Right lung (tissue), 5 donors: ENCODE results near the gene NANOS3. TPM values are rescaled to one million over a fixed set of nuclear protein-coding genes. Genes with fewer than 3 reads are reported as not detected.
A peak's percentile ranks its signal among the peaks of the same experiment; 100 is the strongest.

ENCODE experiments used
- DNase-seq, 2 donors: peaks; one replicate each; pipeline ENCODE4 v3.0.0-alpha.2; 2013
- polyA plus RNA-seq, 5 donors: library from polyadenylated mRNA; unstranded; fragments of 120-200 nt; gene quantifications; one replicate each; pipeline versions ENCODE4 v1.2.1 to v1.2.3, GENCODE V29; 2013; ENCODE audit warnings: inconsistent platforms in 1 of 5, low replicate concordance in 1 of 5; ENCODE audit not compliant: insufficient read length in 5 of 5, insufficient read depth in 1 of 5

The NANOS3 gene
- polyA plus RNA-seq, 5 donors: 1.2 to 4.0 (median 2.1) TPM

DNA sequence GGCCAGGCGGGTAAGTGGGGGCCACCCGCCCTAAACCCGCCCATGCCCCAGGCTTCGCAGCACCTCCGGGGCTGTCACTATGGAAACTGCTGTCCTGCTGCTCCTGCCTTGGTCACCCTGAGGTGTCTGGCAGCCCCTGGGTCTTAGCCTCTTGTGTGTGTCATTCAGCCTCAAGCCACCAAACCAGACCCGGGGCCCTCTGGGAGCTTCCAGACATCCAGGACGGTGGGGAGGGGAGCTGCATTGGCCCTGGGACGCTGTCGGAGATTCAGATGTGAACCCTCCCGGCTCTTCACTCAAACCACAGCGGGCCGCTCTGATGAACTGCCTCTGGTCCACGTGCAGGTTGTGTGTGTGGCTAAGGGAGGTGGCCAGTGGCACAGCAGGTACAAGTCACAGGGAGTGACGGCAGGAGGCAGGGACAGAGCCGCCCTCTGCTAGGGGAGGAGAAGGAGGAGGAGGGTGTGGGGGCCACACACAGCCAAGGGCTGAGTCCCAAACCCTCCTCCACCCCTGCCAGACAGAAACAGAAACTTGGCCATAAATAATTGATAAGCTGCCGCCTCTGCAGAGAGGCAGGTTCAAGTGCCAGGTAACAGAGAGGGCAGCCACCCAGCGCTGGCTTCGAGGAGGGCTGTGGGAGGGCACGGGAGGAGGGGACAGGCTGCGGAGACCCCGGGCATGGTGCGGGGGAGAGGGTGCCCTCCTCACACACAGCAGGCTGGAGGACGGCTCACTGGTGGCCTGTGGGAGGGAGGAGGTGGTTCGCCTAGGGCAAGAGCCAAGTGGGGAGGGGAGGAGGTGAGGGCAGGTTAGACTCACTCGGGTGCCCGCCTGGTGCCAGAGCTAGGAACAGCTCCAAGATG, 8.0 kb downstream of the NANOS3 start:
- DNase-seq: no peak

DNA sequence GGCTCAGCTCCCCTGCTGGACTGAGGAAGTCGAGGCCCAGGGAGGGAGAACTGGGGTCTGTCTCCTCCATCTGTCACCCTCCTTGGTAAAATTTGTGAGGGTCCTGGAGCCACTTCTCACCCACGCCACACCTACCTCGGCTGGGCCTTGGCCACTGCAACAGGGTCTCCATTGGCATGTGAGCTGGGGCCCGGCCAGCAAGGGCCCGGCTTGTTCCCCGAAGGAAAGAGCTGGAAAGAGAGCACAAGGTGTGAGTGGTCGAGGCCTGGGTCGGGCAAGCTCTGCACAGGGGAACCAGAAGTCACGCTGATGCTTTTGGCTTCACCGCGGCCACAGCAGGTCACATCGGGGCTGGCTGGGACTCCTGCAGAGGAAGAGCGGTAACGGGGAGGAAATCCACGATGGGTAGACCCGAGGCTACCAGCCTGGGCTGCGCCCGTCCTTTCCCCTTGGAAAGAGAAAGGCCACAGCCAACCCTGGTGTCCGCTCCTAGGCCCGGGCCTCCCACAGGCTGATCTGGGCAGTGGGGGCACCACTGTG, 9.0 kb downstream of the NANOS3 start:
- DNase-seq: no peak

DNA sequence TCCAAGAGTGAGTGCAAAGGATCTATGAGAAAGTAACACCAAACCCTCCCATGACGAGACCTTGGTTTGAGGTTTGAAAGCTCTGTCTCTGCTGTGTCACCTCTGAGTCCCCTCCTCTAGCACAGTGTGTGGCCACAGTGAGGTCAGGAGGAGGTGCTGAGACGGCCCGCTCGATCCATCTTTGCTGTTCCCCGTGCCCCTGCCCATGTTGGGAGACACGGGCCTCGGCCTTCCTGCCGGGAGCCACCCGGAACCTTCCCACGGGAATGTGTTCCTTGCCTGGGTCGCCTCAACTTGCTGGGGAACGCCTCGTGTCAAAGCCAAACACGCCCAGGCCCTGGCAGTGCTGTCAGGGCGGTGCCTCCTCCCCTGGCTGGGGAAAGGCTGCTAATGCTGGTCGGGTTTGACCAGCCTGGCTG, 10.1 kb downstream of the NANOS3 start:
- no peak for DNase-seq

DNA sequence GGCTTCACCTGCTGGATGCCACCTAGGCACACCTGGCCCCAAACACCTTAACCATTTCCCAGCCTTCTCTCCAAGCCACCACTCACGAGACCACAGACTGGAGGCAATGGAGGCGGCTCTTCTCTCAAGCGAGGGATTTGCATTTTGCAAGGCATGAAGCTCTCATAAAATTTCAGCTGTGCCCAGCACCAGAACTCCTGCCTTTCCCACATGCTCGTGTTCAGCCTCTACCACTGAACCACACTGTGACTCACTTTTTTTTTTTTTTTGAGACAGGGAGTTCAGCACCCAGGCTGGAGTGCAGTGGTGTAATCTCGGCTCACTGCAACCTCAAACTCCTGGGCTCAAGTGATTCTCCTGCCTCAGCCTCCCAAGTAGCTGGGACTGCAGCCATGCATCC, 10.6 kb downstream of the NANOS3 start:
- no peak for DNase-seq

DNA sequence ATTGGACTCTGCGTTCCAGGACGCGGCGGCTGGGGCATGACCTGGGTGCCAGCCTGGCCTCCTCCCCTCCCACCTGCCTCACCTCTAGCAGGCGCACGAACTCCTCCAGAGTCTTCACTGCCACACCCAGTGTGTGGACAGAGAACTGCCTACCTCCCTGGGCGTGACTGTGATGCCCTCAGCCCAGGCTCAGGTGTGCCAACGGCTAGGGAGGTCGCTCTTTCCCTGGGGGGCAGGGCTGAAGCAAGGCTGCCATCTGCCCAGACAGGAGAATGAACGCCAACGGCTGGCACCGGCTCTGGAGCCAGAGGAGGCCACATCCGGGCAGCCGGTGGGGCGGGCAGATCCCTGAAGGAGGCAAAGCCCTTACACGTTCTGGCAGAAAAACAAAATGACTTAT, 11.3 kb downstream of the NANOS3 start:
- DNase-seq: no peak

DNA sequence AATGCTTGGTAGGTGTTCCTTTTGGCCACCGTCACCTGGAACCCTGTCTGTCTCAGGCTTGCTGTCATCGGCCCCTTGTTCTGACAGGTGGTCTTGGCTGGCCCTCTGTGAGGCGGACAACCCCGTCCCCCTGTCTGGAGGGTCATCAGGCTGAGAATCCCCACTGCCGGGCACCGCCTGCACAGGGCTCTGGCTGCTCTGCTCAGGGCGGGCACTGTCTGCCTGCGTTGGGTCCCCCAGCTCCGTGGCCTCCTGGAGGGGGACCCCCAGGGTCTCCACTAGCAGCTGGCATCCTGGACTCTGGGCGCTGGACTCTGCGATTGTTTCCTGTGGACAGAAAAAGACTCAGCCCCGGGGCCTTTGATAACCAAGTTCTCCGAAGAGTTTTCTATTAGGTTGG, 13.2 kb downstream of the NANOS3 start:
- DNase-seq: no peak

DNA sequence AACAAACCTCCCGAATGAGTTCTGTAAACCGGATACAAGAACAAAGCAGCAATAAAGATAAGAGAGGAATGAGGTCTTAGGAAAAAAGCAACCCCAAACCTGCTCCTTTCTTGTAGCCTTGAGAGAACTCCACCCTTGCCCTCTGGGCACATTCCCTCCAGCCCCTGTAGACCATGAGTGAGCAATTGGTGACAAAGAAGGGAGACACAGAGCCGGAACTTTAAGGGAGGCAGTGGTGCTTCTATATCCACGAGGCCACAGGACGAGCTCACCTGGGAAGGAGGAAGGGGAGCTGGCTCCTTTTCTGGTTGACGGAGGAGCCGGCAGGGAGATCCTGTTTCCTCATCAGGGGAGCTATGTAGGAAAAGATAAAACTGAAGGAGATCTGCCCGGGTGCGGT, 15.9 kb downstream of the NANOS3 start:
- DNase-seq: no peak

DNA sequence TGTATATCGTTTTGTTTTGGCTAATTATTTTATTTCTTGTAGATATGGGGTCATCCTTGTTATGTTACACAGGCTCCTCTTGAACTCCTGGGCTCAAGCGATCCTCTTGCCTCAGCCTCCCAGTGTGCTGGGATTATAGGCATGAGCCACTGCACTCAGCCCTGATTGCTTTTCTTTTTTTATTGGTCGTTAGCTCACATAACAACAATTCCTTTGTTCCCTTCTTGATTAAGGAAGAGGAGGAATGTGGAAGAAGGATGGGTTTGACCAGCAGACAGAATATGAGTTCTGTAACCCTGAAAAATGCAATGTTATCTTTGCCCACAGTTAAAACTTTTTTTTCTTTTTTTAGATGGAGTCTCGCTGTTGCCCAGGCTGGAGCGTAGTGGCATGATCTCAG, 17.6 kb downstream of the NANOS3 start:
- no peak for DNase-seq

DNA sequence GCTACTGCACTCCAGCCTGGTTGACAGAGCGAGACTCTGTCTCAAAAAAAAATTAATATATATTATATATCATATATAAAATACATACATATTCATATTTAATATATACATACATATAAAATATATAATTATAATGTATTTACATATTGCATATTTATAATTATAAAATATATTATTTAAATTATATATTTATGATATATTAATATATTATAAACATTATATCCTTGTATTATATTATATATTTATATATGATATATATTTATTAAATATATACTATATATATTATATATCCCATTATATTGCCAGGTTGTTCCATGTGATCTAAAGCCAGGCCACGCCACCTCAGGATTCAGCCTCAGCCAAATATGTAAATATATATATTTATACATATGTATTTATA, 19.3 kb downstream of the NANOS3 start:
- DNase-seq: no peak

DNA sequence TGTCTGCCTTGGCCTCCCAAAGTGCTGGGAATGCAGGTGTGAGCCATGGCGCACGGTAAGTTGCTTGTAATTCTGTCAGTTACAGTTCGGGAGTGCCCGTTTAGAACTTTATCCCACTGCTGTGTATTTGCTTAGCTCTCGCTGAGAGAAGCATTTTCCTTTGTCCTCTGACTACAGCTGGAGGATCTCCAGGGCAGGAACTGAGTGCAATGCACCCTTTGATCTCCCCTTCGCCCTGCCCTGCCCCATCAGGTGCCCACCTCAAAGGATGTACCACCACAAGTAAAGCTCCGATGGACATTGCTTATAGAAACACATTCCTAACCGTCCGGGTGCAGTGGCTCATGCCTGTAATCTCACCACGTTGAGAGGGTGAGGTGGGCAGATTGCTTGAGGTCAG, 22.5 kb downstream of the NANOS3 start:
- DNase-seq: no peak

DNA sequence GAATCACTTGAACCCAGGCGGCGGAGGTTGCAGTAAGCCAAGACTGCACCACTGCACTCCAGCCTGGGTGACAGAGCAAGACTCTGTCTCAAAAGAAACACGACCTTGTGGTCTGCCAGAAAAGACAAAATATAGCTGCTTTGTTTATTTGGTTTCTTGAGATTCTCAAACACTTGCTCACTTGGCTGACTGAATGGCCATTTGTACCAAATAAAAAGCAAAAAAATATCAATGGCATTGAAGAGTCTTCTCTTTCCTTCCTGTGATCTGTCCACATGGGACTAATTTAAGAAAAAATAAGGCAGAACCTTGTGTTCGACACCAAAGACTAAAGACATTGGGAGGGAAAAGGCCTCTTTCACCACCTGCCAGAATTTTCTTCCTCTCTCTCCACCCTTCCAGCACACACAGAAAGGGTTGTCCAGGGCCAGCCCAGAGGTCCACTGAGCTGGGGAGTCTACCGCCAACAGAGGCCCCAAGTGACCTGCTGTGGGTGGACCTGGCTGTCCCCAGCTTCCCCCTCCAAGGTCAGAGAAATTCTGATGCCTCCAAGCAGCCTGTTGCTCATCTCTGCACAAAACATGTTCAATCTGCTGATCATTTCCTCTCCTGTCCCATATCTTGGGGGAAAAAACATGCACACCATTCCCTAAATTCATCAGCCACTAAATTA, 23.1 kb downstream of the NANOS3 start:
- DNase-seq: no peak

DNA sequence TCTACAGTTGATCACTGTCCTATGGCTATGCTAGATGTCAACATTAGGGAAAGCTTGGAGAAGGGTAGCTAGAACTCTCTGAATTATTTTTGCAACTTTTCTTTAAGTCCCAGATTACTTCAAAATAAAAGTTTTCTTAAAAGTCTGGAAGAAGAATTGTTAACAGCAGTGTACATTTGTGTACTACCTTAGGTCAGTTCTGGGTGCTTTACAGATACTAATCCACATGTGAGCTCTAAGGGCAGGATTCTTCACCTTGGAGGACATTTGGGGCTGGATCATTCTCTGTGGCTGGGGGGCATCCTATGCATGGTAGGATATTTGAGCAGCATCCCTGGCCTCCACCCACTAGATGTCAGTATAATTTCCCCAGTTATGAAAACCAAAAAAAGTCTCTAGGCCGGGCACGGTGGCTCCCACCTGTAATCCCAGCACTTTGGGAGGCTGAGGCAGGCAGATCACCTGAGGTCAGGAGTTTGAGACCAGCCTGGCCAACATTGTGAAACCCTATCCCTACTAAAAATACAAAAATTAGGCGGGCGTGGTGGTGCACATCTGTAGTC, 26.1 kb downstream of the NANOS3 start:
- no peak for DNase-seq

DNA sequence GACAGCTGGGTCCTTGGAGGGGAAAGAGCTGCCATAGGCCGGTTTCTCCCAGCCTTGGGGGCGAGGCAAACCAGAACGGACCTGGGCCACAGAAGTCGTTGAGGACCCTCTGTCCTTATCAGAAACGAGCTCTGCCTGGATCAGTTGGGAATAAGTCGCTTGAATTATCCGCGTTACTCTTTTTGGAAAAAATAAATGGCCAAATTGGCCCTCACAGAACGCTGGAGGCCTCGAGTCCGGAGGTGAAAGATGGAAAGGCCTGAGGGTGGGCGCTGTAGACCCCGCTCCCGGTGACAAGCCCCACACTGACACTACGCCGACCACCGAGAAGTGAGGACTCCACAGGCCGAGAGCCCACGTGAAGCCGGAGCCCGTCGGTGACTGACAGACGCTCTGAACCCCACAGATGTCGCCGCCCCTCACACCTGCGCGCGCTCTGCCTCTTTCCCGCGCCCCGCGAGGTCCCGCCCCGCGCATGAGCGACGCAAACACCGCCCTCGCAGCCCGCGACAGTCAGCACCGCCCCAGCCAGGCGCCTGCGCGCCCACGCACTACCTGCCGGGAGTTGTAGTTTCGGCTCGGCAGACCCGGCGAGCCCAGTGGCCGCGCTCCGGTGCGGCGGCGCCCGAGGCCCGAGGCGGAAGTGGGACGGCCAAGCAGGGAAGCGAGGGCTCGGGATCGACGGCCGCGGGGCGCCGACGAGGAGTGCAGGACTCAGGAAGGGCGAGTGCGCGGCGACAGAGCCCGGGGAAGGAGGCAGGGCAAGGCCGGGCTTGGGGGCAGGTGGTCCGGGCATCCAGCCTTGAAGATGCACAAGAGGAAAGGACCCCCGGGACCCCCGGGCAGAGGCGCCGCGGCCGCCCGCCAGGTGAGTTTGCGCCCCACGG, 28.9 kb downstream of the NANOS3 start, which contains the start of the genes BRME1 and CC2D1A:
Gene BRME1 (minus strand): TSS at position 484 of the 887 bp plus-strand sequence. CDS start 1,225 bp downstream, outside the sequence.
Gene CC2D1A (plus strand): TSS at position 568 of the 887 bp plus-strand sequence. CDS start 241 bp downstream, at position 809.
- DNase-seq: peak; percentile 79 to 85

DNA sequence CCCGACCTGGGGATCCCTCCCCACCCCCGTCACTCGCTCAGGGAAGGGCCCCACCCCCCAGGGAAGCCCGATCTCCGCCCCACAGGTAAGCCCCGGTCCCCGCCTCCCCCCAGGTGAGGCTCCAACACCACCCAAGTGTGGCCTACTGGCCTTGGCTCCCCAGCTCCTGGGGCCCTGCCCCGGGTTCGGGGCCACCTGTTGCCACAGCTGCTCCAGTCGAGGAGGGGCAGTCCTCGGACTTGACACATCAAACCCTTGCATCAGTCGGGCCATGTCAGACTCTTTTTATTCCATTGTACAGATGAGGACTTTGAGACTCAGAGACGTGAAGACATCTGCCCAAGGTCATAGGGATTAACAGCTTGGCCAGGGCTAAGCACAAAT, 29.6 kb downstream of the NANOS3 start:
- no peak for DNase-seq

DNA sequence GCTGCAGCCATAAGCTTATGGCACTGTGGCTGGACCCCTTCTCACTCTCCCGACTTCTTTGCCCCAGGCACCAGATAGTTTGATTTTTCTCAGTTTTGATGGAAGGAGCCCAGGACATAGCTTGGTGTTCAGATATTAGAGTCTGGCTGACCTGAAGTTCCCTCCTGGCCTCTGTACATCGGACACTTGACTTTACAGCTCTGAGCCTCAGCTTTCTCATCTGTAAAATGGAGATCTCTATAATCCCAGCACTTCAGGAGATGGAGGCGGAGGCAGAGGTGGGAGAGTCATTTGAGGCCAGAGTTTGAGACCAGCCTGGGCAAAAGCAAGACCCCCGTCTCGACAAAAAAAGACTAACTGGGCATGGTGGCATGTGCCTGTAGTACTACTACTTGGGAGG, 30.0 kb downstream of the NANOS3 start:
- DNase-seq: no peak

DNA sequence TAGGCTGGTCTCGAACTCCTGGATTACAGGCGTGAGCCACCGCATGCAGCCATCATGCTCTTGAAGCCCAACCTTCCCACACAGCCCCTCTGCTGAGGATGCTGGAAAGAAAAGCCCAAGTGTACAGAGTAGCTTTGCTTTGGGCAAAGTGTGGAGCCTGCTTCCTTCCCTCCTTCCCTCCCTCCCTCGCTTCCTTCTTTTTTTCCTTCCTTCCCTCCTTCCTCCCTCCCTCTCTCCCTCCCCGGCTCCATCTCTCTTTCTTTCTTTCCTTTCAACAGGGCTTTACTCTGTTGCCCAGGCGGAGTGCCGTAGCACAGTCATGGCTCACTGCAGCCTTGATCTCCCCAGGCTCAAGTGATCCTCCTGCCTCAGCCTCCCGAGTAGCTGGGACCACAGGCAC, 31.7 kb downstream of the NANOS3 start:
- no peak for DNase-seq

DNA sequence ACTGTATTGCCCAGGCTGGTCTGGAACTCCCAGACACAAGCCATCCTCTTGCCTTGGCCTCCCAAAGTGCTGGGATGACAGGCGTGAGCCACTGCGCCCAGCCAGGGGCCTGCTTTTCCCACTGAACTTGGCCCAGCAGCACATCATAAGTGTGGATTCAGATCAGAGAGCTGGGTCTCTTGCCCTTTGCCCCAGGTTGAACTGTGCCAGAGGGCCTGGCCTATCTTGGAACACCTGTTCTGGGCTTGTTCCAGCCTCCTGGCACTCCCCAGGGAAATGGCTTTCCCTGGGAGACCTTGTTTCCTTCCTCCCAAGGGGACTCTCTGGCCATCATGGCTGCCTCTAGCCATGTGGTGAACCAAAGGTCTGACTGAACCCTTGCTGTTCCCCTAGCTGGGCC, 32.5 kb downstream of the NANOS3 start:
- DNase-seq: no peak

DNA sequence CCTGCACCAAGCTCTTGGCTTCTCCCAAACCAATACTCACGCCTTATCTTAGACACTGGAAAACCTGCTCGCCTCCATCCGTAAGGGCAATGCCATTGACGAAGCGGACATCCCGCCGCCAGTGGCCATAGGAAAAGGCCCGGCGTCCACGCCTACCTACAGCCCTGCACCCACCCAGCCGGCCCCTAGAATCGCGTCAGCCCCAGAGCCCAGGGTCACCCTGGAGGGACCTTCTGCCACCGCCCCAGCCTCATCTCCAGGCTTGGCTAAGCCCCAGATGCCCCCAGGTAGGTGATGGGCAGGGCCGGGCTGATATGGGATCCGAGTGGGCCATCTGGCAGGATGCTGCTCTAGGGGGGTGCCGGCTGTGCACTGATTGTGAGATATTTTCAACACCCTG, 36.4 kb downstream of the NANOS3 start:
- DNase-seq: no peak

DNA sequence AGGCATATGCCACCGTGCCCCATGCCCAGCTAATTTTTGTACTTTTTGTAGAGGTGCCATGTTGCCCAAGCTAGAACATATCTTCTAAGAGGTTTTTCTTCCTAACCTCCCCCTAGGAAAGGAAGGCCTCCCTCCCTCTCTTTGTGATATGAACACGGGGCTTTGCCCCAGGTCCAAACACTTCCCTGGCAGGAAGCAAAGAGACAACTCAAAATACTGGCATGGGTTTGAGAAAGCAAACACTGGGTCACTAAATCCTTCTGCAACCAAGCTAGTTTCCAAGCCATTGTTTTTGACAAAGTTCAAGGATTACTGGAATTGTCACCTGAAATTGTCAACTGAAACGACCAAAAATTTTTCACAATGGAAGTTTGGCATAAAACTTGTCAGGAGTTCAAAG, 37.8 kb downstream of the NANOS3 start:
- DNase-seq: no peak

DNA sequence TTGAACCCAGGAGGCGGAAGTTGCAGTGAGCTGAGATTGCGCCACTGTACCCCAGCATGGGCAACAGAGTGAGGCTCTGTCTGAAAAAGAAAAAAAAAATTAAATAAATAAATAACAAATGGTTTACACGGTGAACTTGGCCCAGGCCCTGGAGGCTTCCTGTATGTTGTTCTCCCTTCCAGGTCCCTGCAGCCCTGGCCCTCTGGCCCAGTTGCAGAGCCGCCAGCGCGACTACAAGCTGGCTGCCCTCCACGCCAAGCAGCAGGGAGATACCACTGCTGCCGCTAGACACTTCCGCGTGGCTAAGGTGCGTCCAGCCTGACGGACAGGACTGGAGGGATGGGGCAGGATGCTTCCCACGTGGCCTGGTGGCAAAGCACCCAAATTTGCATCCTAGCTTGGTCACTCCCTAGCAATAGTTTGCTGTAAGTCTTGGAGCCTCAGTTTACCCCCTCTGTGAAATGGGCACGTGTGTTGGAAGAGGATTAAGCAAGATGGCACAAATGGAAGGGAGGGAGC, 41.0 kb downstream of the NANOS3 start:
- no peak for DNase-seq

DNA sequence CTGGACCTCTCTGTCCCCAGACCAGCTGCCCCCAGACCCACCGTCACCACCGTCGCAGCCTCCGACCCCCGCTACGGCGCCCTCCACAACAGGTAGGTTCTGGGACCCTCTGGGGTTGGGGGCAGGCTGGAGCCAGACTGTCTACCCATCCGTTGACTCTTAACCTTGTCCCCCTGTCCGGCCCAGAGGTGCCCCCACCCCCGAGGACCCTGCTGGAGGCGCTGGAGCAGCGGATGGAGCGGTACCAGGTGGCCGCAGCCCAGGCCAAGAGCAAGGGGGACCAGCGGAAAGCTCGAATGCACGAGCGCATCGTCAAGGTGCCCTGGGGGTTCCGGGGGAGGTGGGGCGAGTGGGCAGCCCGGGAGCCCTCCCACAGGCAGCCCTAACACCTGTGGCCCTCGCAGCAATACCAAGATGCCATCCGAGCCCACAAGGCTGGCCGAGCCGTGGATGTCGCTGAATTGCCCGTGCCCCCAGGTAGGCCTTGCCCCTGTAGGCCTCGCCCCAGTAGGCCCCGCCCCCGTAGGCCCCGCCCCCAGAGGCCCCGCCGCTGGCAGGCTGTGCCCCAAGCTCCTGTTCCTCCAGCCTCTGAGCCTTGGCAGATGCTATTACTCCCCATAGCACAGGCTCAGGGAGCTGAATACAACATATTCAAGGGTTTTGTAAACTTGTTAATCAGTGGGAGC, 41.9 kb downstream of the NANOS3 start:
- DNase-seq: no peak
